K562 (cell line): ENCODE measurements around the gene AFAP1. TPM values are rescaled to one million over a fixed set of nuclear protein-coding genes. Genes with fewer than 3 reads are reported as not detected.

Source experiments
- ARID1B ChIP-seq: fragments of 450-650 bp; IDR thresholded peaks from 2 replicates; pipeline ENCODE4 v1.6.1; 2016; ENCODE audit warnings: antibody characterized with exemption, mild to moderate bottlenecking, inconsistent platforms
- ARID3B ChIP-seq: fragments of 250-450 bp; sonication (Bioruptor Pico); IDR thresholded peaks from 2 replicates; pipeline ENCODE4 v1.4.0; 2020; ENCODE audit warnings: borderline replicate concordance
- ATF3 ChIP-seq, 2 experiments: fragments of 450-650 bp in 1 of 2; sonication (generic) in 1 of 2; formaldehyde crosslinking in 1 of 2; IDR thresholded peaks in 1 of 2; conservative IDR thresholded peaks in 1 of 2; 2 replicates each; pipeline versions ENCODE4 v1.6.1 to v1.8.1; 2016 to 2023; ENCODE audit warnings: mild to moderate bottlenecking in 2 of 2, moderate library complexity in 2 of 2, inconsistent platforms in 1 of 2, missing genetic modification reagents in 1 of 2
- EGR1 ChIP-seq: fragments of 450-650 bp; conservative IDR thresholded peaks from 2 replicates; pipeline ENCODE4 v1.6.1; 2017; ENCODE audit warnings: mild to moderate bottlenecking
- EP300 ChIP-seq: IDR thresholded peaks from 2 replicates; pipeline ENCODE4 v1.6.1; 2012; ENCODE audit warnings: low read length, improper control_type of control experiment
- ETV1 ChIP-seq: fragments of 450-650 bp; conservative IDR thresholded peaks from 2 replicates; pipeline ENCODE4 v1.6.1; 2016; ENCODE audit warnings: missing genetic modification characterization, control low read depth, low read depth, missing compliant biosample characterization
- FOXJ2 ChIP-seq: fragments of 200-800 bp; sonication (Bioruptor generic); IDR thresholded peaks from 2 replicates; pipeline ENCODE4 v1.6.1; 2016; ENCODE audit warnings: missing genetic modification characterization, missing compliant biosample characterization
- HCFC1 ChIP-seq: IDR thresholded peaks from 2 replicates; pipeline ENCODE4 v1.6.1; 2012; ENCODE audit warnings: low read depth, low read length, improper control_type of control experiment
- MBD2 ChIP-seq: sonication (generic); IDR thresholded peaks from 2 replicates; pipeline ENCODE4 v1.6.1; 2016; ENCODE audit warnings: low read depth, borderline replicate concordance
- MEF2A ChIP-seq: IDR thresholded peaks from 2 replicates; pipeline ENCODE4 v1.6.1; 2011; ENCODE audit warnings: low read depth, mild to moderate bottlenecking, low read length, moderate library complexity; ENCODE audit not compliant: control insufficient read depth
- NFE2 ChIP-seq: IDR thresholded peaks from 2 replicates; pipeline ENCODE4 v1.6.1; 2014; ENCODE audit warnings: antibody characterized with exemption, low read depth
- NONO ChIP-seq, 2 experiments: fragments of 200-400 bp in 1 of 2; fragments of 450-650 bp in 1 of 2; formaldehyde crosslinking in 1 of 2; IDR thresholded peaks; 2 replicates each; pipeline ENCODE4 v1.6.1; 2017; ENCODE audit warnings: low read depth in 2 of 2, mild to moderate bottlenecking in 2 of 2, moderate library complexity in 2 of 2, low read length in 1 of 2
- RBM22 ChIP-seq: fragments of 200-400 bp; formaldehyde crosslinking; IDR thresholded peaks from 2 replicates; pipeline ENCODE4 v1.6.1; 2018; ENCODE audit warnings: low read length, low read depth; ENCODE audit not compliant: poor library complexity, severe bottlenecking
- RNF2 ChIP-seq: sonication (generic); IDR thresholded peaks from 2 replicates; pipeline ENCODE4 v1.6.1; 2016
- SIN3A ChIP-seq, 2 experiments: fragments of 150-350 bp in 1 of 2; IDR thresholded peaks; 2 replicates each; pipeline ENCODE4 v1.6.1; 2011 to 2016; ENCODE audit warnings: borderline replicate concordance in 2 of 2, low read depth in 2 of 2, low read length in 2 of 2, mild to moderate bottlenecking in 2 of 2, moderate library complexity in 2 of 2; ENCODE audit not compliant: control insufficient read depth in 1 of 2
- ZBTB5 ChIP-seq: fragments of 450-650 bp; IDR thresholded peaks from 2 replicates; pipeline ENCODE4 v1.6.1; 2017; ENCODE audit warnings: antibody characterized with exemption
- ZNF239 ChIP-seq: fragments of 250-450 bp; sonication (Bioruptor Pico); IDR thresholded peaks from 2 replicates; pipeline ENCODE4 v1.4.0; 2020; ENCODE audit warnings: mild to moderate bottlenecking
- polyA plus RNA-seq, 8 experiments: library from polyadenylated mRNA; depleted of rRNA in 4 of 8; stranded (reverse) in 5 of 8; unstranded in 3 of 8; fragments of >200 nt; fragmentation: Nextera tagmentation in 2 of 8; fragmentation: Illumina TruSeq in 1 of 8; extraction: Ambion mirVana in 2 of 8; extraction: Trizol in 1 of 8; gene quantifications; 2 replicates each; pipeline versions ENCODE4 v1.2.1 to v1.2.3, GENCODE V29; 2011 to 2014; ENCODE audit warnings: inconsistent platforms in 1 of 8, missing spikeins in 1 of 8
- total RNA-seq, 7 experiments: library from RNA; depleted of rRNA in 6 of 7; stranded (reverse); fragments of >200 nt in 6 of 7; fragmentation: Illumina TruSeq in 2 of 7; extraction: Trizol in 2 of 7; gene quantifications; 2 replicates each; pipeline versions ENCODE4 v1.2.1 to v1.2.3, GENCODE V29; 2011 to 2021; ENCODE audit warnings: low replicate concordance in 1 of 7
- TF ChIP-seq, protein P1 (sequence below): fragments of 450-650 bp; conservative IDR thresholded peaks from 2 replicates; pipeline ENCODE4 v1.6.1; 2016; ENCODE audit warnings: missing genetic modification characterization, low read depth, mild to moderate bottlenecking, missing compliant biosample characterization, moderate library complexity
- TF ChIP-seq, protein P2 (sequence below): fragments of 450-650 bp; formaldehyde crosslinking; IDR thresholded peaks from 2 replicates; pipeline ENCODE4 v1.4.0; 2020; ENCODE audit warnings: mild to moderate bottlenecking, mixed read lengths

The AFAP1 gene
- total and polyA plus RNA-seq, 9 of the 15 experiments (the other 6 are each of a cell fraction or from before 2014, with no cell fraction given): 0.07 to 0.42 (median 0.12) TPM; not detected in 1

- TF ChIP-seq ARID3B (CRISPR knock-in tag): no peak
- peak; percentile 59 for TF ChIP-seq EP300
- TF ChIP-seq FOXJ2 (tag): no peak
- no peak for TF ChIP-seq EGR1
- TF ChIP-seq NONO (IDR thresholded peaks at IDR 0.05; ENCODE audit: low read depth in 2 of 2, low read length in 1 of 2): no peak
- no peak for TF ChIP-seq HCFC1
- no peak; the same call in 1 of the 2 replicates for TF ChIP-seq ETV1 (tag)
- no peak for TF ChIP-seq RBM22
- TF ChIP-seq ZNF239 (CRISPR knock-in tag): no peak
- TF ChIP-seq ZBTB5: no peak
- TF ChIP-seq ATF3 (IDR thresholded peaks at IDR 0.05): peak; percentile 74; the same call in 1 of the 2 replicates
- TF ChIP-seq ATF3 (CRISPR knock-in tag; conservative IDR thresholded peaks at IDR 0.05): no peak; the same call in 1 of the 2 replicates
- TF ChIP-seq, protein P1, sequence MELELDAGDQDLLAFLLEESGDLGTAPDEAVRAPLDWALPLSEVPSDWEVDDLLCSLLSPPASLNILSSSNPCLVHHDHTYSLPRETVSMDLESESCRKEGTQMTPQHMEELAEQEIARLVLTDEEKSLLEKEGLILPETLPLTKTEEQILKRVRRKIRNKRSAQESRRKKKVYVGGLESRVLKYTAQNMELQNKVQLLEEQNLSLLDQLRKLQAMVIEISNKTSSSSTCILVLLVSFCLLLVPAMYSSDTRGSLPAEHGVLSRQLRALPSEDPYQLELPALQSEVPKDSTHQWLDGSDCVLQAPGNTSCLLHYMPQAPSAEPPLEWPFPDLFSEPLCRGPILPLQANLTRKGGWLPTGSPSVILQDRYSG (tag): no peak
- no peak for TF ChIP-seq RNF2
- no peak for TF ChIP-seq NFE2
- TF ChIP-seq, protein P2, sequence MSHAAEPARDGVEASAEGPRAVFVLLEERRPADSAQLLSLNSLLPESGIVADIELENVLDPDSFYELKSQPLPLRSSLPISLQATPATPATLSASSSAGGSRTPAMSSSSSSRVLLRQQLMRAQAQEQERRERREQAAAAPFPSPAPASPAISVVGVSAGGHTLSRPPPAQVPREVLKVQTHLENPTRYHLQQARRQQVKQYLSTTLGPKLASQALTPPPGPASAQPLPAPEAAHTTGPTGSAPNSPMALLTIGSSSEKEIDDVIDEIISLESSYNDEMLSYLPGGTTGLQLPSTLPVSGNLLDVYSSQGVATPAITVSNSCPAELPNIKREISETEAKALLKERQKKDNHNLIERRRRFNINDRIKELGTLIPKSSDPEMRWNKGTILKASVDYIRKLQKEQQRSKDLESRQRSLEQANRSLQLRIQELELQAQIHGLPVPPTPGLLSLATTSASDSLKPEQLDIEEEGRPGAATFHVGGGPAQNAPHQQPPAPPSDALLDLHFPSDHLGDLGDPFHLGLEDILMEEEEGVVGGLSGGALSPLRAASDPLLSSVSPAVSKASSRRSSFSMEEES: no peak
- peak; percentile 79 for TF ChIP-seq ARID1B
- no peak for TF ChIP-seq SIN3A (IDR thresholded peaks at IDR 0.05; ENCODE audit: borderline replicate concordance in 2 of 2, control insufficient read depth in 1 of 2, low read depth in 2 of 2, low read length in 2 of 2)
- peak; percentile 92 for TF ChIP-seq MEF2A
- TF ChIP-seq MBD2: no peak
Measured at GRCh38 chr4:7831330-7831729, 108.3 kb downstream of the AFAP1 start (continued).
